GM18907 (cell line): ENCODE results near the gene TTC28.

Source experiments
- ATAC-seq: cut with Tn5 transposase; IDR thresholded peaks from one replicate; pipeline ENCODE4 v1.9.1; 2021; ENCODE audit warnings: mild to moderate bottlenecking, moderate library complexity; ENCODE audit not compliant: unreplicated experiment

TTC28 gene

GRCh38 chr22:27998511-27999410 lies 680.9 kb downstream of the TTC28 start:
- ATAC-seq: no peak

DNA sequence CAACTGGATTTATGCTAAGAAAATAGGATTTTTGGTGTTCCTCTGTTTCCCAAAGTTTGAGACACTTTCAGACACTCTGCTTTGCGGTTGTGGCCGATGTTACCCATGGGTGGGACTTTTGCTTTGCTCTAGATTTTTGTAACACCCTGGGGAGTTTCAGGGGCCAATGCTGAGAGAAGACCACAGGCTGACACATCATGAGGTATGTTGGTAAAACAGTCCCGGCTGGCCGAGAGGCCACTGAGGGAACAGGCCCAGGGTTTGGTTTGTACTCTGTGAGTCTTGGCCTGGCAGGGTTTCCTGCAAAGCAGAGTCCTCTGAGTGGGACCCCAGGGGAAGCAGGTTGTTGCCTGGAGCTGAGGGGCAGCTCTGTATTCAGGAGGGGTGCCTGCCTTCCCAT lies 682.1 kb downstream of the TTC28 start:
- no peak for ATAC-seq

- no peak for ATAC-seq
These were observed 682.7 kb downstream of the TTC28 start for GRCh38 chr22:27996981-27997380.

GRCh38 chr22:27996529-27996925 lies 683.1 kb downstream of the TTC28 start:
- ATAC-seq: no peak

DNA sequence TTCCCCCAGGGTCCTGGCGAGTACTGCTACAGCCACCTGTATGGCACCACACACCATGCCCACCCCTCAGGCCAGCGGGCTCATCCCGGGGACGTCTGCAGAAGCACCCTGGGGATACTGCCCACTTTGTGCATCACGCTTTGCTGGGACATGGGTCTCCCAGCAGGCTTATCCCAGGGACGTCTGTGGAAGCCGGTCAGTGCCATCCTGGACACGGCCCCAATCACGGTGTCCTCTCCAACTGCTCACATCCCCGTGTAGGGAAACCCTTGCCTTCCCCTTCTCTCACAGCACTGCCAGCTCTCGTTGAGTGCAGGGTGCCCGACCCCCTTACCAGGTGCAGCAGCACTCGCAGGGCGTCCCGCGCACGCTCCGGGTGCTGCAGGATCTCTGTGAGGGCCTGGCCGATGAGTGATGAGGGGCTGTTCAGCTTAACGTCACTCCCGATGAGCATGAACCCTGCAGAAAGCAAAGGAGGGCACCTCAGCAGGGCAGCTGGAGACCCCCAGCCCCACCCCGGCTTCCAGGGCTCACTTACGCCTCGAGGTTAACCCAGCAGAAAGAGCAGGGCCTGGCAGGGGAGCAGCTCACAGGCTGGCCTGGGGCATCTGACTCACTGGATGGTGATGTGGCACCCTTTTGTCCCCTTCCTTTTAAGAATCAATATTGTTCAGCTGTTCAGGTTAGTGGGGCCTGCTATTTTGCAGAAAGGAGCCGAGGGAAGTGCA lies 683.7 kb downstream of the TTC28 start:
- ATAC-seq: no peak

DNA sequence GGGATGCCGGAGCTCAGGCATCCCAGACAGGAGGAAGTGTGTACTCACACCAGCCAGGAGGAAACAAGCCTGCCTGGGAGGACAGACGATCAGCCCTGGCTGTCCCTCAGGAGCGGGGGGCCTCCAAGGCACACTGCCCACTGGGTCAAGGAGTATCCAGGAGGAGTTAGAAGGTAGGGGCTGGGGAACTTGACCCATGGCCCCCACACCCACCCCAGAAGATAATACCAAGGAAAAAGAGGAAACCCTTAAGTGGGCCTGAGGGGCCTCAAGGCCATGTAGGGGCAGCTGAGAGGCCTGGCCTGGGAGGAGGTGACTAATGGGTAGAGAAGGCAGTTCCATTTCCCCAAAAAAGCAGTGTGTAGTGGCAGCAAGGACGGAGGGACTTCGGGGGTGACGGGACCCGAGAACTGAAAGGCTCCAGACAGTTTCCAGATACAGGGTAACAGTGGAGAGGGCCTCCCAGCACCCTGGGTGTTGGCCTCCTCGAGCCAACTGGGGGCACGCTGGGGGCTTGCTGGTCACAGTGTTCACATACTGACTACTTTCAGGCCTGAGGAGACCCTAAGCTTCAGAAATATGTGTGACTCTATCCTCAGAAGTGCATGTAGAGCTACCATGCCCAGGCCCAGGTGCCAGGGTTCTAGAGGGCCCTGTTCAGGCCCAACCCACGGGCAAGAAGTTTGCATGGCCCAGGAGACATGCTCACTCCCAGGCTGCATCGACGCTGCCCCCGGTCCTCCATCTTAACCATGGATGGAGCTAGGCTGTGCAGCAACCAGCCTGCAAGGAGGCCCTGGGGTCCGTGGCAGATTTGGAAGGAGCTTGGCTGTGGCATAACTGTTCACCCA lies 684.9 kb downstream of the TTC28 start:
- ATAC-seq: no peak

- no peak for ATAC-seq
These were observed 685.8 kb downstream of the TTC28 start for GRCh38 chr22:27993774-27994350.

GRCh38 chr22:27993201-27993635 lies 686.4 kb downstream of the TTC28 start:
- ATAC-seq: no peak

DNA sequence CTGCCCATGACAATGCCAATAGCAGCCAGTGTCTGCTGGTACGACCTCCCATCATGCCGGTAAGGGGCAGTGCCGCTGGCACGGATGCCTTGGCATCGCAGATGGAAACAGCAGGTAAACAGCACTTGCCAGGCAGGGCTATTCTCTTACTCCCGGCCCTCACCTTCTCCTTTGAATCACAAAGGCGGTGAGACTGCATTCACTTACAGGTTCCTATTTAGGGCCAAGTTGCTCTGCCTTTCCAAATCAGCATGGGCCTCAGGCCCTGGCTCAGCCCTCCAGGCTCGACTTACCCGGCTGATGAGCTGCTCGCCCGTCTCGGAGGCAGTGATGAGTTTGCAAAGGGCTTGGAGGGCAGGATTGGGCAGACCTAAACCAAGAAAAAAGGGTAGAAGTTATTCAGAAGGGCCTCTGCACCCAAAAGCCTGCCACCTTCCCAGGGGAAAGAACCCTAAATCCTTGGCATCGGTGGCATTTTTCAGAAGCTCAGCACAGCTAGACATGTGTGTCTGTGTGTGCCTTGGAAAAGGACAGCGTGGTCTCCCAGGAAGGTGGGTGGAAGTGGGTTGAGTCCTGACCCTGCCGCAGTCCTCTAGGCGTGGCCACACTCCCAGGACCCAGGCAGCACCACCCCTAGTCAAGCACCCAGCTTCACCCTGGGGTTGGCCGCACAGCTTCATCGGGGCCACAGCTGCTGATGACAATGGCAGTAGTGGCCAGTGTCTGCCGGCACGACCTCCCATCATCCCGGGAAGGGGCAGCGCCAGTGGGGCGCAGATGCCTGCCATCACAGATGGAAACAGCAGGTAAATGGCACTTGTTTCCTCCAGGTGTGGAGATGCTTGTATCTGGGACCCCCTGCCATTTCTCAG lies 687.1 kb downstream of the TTC28 start:
- ATAC-seq: no peak

DNA sequence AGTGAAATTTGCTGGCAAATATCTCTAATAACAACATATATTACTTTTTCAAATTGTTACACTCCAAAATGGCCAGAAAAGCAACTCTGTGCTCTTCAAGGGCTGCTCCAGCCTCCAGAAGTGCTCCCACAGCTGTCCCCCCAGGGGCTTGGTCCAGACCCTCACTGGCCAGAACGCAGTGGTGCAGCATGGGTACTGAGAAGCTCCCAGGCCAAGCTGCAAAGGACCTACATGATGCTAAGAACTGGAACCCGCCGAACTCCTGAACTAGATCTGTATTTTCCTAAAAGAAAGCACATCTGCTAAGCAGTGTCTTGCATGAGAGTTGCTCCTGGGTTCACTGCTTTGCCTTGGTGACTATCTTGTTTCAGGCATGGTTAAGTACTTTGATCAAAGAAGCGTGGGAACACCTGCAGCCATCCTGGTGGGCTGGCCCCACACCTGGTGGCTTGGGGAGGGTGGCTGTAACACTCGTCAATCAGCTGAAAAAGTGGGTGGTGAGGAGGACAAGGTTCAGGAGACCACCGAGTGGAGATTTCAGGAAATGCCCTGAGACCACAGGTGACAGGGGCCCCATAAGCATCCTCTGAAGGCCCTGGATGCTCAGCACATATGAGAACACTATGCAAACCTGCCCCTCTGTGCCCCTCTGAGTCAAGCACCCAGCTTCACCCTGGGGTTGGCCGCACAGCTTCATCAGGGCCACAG lies 687.9 kb downstream of the TTC28 start:
- no peak for ATAC-seq

- no peak for ATAC-seq
These were observed 688.8 kb downstream of the TTC28 start for GRCh38 chr22:27990879-27991278.

- ATAC-seq: no peak
These were observed 689.2 kb downstream of the TTC28 start for GRCh38 chr22:27990451-27990840.

- no peak for ATAC-seq
These were observed 689.7 kb downstream of the TTC28 start for GRCh38 chr22:27989758-27990450.

DNA sequence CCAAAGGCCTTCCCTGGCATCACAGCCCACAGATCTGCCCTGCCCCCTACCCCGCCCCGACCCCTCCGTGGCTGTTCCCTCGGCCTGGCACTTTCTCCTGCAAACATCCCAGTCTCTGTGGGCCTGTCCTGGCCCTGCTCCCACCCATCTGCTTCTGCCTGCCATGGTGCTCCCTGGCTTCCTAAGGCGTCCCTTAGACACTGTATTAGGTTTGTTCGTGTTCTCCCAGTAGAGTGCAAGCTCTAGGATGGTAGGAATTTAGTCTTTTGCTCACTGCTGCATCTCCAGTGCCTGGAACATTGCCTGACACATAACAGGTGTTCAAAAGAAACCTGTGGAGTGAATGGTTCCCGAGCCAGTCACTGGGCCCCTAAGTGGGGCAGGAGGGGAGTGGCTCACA lies 690.9 kb downstream of the TTC28 start:
- no peak for ATAC-seq

DNA sequence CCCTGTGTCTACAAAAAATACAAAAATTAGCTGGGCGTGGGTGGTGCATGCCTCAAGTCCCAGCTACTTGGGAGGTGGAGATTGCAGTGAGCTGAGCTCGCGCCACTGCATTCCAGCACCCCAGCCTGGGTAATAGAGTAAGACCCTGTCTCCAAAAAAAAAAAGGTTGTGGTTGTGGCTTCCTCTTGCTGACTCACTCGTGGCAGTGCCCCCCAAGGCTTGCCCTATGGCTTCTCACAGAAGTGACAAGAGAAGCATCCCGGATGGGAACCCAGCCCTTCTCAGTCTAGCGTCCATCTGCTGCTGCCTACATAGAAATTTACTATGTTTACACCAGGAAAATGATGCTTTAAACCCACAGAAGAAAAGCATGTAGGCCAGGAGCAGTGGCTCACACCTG lies 692.1 kb downstream of the TTC28 start:
- ATAC-seq: no peak

GRCh38 chr22:27986937-27987336 lies 692.7 kb downstream of the TTC28 start:
- no peak for ATAC-seq

DNA sequence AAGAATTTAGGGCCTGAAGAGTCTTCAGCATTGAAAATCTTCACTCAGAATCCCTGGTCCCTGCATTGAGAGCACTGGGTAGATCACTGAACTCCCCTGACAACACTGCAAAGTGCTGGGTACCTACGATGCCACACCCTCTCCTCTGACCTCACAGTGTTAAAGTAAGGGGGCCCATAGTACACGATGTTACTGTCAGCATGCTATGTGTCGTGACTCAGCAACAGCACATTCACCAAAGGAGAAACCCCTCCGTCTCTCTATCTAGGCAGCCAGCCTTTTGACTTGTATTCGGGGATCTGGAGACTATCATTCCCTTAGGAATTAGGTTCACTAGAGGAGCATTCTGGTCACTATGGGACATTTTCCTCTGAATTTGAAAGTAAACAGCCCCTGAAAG lies 693.2 kb downstream of the TTC28 start:
- ATAC-seq: no peak

DNA sequence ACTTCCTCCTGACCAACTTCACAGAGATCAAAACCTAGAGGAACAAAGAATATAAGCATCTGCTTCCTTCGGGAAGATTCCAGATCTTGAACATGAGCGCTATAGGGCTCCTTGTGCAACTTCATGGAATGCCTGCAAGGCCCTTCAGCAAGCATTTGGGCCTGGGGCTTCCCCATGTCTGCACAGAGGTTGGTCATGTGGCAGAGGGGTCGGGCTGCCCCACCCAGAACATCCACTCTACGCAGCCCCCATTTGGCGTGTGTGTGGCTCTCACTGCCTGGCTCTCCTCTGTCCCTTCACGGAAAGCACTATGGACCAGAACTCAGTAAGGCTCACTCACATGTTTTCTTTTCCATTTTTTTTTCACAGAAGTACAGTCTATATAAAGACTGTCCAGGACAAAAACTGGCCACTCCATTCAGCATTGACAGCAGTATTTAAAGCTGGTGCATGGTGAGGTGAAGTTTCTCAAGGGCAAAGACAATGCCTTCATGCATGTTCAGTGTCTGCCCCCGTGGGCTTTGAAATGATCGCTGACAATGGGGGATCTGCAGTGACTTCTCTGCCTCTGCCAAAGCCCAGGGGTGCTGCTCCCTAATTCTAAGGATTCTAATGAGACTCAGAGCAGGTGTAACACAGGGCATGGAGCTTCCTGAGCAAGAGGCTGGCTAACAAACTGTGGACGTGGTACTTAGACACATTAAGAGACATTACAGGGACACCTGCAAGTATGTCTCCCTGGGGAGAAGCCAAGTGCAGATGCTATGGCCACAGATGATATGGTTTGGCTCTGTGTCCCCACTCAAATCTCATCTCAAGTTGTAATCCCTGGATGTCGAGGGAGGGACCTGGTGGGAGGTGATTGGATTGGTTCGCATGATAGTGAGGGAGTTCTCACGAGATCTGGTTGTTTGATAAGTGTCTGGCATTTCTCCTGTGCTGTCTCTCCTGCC lies 694.0 kb downstream of the TTC28 start:
- ATAC-seq: no peak
